Psoas muscle (tissue), 8 donors: ENCODE data around the gene LRBA. TPM values are rescaled to one million over a fixed set of nuclear protein-coding genes. Genes with fewer than 3 reads are reported as not detected.

Source experiments
- ATAC-seq, 4 donors: fragments of 200-7000 bp; cut with Tn5 transposase; one replicate each; pipeline ENCODE4 v1.9.1; 2020; ENCODE audit warnings: moderate library complexity in 3 of 4, mild to moderate bottlenecking in 2 of 4
- DNase-seq, 2 donors: peaks; one replicate each; pipeline ENCODE4 v3.0.0-alpha.2; 2020
- H3K27ac ChIP-seq: fragments of 200-600 bp; one replicate; pipeline ENCODE4 v1.8.0; 2022
- H3K27me3 ChIP-seq, 3 donors: fragments of 200-600 bp in 1 of 3; one replicate each; pipeline versions ENCODE4 v1.6.1 to v1.8.0; 2013 to 2022; ENCODE audit warnings: low read length in 2 of 3, mild to moderate bottlenecking in 2 of 3, moderate library complexity in 1 of 3; ENCODE audit not compliant: insufficient read depth in 3 of 3
- H3K36me3 ChIP-seq, 2 donors: fragments of 200-600 bp in 1 of 2; one replicate each; pipeline versions ENCODE4 v1.6.1 to v1.8.0; 2013 to 2022; ENCODE audit warnings: low read depth in 1 of 2, mild to moderate bottlenecking in 1 of 2, moderate library complexity in 1 of 2; ENCODE audit not compliant: insufficient read depth in 1 of 2
- H3K4me1 ChIP-seq: fragments of 200-600 bp; one replicate; pipeline ENCODE4 v1.8.0; 2022
- H3K4me3 ChIP-seq: fragments of 200-600 bp; one replicate; pipeline ENCODE4 v1.8.0; 2022; ENCODE audit warnings: mild to moderate bottlenecking
- H3K9me3 ChIP-seq: fragments of 200-600 bp; one replicate; pipeline ENCODE4 v1.8.0; 2022
- WGBS, 3 donors: extraction: QIAGEN DNeasy Blood & Tissue Kit; methylation state at CpG; one replicate each; pipeline versions ENCODE4 v1.1.6 to v1.1.7; 2013; 5-methylcytosine and 5-hydroxymethylcytosine counted together
- intact Hi-C, 2 donors: fragments of 100-400 bp; cut with DNase I; formaldehyde crosslinking; loops; one replicate each; pipeline versions ENCODE4 v1.11.0 to v1.14.2; 2022
- polyA plus RNA-seq, 3 donors: library from polyadenylated mRNA; stranded (reverse); fragments of 200-250 nt; gene quantifications; one replicate each; pipeline ENCODE4 v1.2.3, GENCODE V29; 2013
- total RNA-seq, 4 donors: library from RNA; stranded (reverse); fragmentation: NEBNext Ultra II Directional in 2 of 4; extraction: Animal tissue kit (Norgen Biotek cat#: 25700) in 2 of 4; gene quantifications; one replicate each; pipeline versions ENCODE4 v1.2.1 to v1.2.4, GENCODE V29; 2021 to 2023
- TF ChIP-seq, protein P1 (sequence below): fragments of 200-600 bp; IDR thresholded peaks from one replicate; pipeline ENCODE4 v1.8.0; 2022; ENCODE audit warnings: antibody characterized with exemption
- donor health status: healthy with polysubstance abuse.
- donor health status: DM: no; HTN: no; CAD: no; lungs with moderate emphysema.
- donor health status: Bipolar disorder and iron deficiency.
- donor health status: healthy.
- donor health status: DM: yes; HTN: yes; CAD: no.
- donor health status: DM: no; HTN: no; CAD: no.
- donor health status: DM: no; HTN: no; CAD: no.
- donor health status: DM: yes; HTN: yes; CAD: no.

LRBA gene
- total and polyA plus RNA-seq, 7 donors, result 2.9 to 10.6 (median 6.4) TPM

- intact Hi-C loops, result no loop called here
- 84 to 92% (median 86%) methylated on average over 8 of the region's 8 CpGs for WGBS, 3 donors
- H3K36me3 ChIP-seq, result no peaks in the 10 kb centered on the region
- ATAC-seq, result no peak
- no peak overlapping the region for H3K27ac ChIP-seq
- no peaks in the 10 kb centered on the region for H3K9me3 ChIP-seq
- no peak for DNase-seq
- no peak overlapping the region for H3K4me3 ChIP-seq
- no peaks in the 10 kb centered on the region for H3K27me3 ChIP-seq
- TF ChIP-seq, protein P1, sequence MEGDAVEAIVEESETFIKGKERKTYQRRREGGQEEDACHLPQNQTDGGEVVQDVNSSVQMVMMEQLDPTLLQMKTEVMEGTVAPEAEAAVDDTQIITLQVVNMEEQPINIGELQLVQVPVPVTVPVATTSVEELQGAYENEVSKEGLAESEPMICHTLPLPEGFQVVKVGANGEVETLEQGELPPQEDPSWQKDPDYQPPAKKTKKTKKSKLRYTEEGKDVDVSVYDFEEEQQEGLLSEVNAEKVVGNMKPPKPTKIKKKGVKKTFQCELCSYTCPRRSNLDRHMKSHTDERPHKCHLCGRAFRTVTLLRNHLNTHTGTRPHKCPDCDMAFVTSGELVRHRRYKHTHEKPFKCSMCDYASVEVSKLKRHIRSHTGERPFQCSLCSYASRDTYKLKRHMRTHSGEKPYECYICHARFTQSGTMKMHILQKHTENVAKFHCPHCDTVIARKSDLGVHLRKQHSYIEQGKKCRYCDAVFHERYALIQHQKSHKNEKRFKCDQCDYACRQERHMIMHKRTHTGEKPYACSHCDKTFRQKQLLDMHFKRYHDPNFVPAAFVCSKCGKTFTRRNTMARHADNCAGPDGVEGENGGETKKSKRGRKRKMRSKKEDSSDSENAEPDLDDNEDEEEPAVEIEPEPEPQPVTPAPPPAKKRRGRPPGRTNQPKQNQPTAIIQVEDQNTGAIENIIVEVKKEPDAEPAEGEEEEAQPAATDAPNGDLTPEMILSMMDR, result no peak
- no peaks in the 10 kb centered on the region for H3K4me1 ChIP-seq
Measured at GRCh38 chr4:150784939-150785338, 230.1 kb downstream of the LRBA start.

DNA sequence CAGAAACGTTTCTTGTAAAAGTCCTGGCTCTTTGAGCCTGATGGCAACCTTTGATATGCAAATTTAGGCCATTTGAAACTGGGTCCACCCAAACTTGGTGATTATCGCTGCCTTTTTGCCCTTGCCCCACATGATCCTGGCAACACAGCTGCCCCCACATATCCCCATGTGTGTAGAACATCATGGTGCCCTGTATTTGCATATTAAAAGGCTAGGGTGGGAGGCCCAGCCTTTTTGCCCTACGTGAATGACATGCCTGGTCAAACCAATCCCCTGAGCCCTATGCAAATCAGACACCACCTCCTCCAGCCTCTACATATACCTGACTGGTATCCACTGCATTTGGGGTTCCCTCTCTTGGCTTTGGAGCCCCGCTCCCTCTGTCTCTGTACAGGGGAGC is 230.8 kb downstream of the LRBA start:
- no peaks in the 10 kb centered on the region for H3K9me3 ChIP-seq
- intact Hi-C loops, result no loop called here
- H3K4me1 ChIP-seq, result no peaks in the 10 kb centered on the region
- no peak overlapping the region for H3K4me3 ChIP-seq
- 71 to 73% (median 72%) methylated on average over 4 of the region's 4 CpGs for WGBS, 3 donors
- ATAC-seq, result no peak
- H3K27me3 ChIP-seq, result no peaks in the 10 kb centered on the region
- no peak for DNase-seq
- TF ChIP-seq, protein P1, result no peak
- H3K36me3 ChIP-seq, result no peaks in the 10 kb centered on the region
- H3K27ac ChIP-seq, result no peak overlapping the region

GRCh38 chr4:150782921-150783320 is 232.2 kb downstream of the LRBA start:
- H3K36me3 ChIP-seq, result no peaks in the 10 kb centered on the region
- intact Hi-C loops, result no loop called here
- WGBS, 3 donors, result 32 to 62% (median 33%) methylated on average over 2 of the region's 2 CpGs
- H3K4me3 ChIP-seq, result no peak overlapping the region
- no peaks in the 10 kb centered on the region for H3K9me3 ChIP-seq
- TF ChIP-seq, protein P1, result no peak
- no peaks in the 10 kb centered on the region for H3K27me3 ChIP-seq
- H3K4me1 ChIP-seq, result no peaks in the 10 kb centered on the region
- ATAC-seq, result no peak
- no peak overlapping the region for H3K27ac ChIP-seq
- no peak for DNase-seq

GRCh38 chr4:150782311-150782710 is 232.8 kb downstream of the LRBA start:
- no peak for ATAC-seq
- Histone ChIP-seq H3K36me3 (no peaks in the 10 kb centered on the region), H3K4me3 (no peak overlapping the region), H3K9me3 (no peaks in the 10 kb centered on the region), H3K4me1 (no peaks in the 10 kb centered on the region), H3K27me3 (no peaks in the 10 kb centered on the region), H3K27ac (no peak overlapping the region)
- intact Hi-C loops, result no loop called here
- 46 to 53% (median 50%) methylated on average over 2 of the region's 2 CpGs for WGBS, 3 donors
- TF ChIP-seq, protein P1, result no peak
- no peak for DNase-seq

GRCh38 chr4:150781191-150781590 is 233.9 kb downstream of the LRBA start:
- 95 to 97% (median 96%) methylated on average over 6 of the region's 6 CpGs for WGBS, 3 donors
- TF ChIP-seq, protein P1, result no peak
- no peak for DNase-seq
- Histone ChIP-seq H3K27me3 (no peaks in the 10 kb centered on the region), H3K9me3 (no peaks in the 10 kb centered on the region), H3K4me1 (no peaks in the 10 kb centered on the region), H3K4me3 (no peak overlapping the region), H3K36me3 (no peaks in the 10 kb centered on the region), H3K27ac (no peak overlapping the region)
- intact Hi-C loops, result no loop called here
- ATAC-seq, result no peak
